HCT116 (cell line): ENCODE results near the gene SPON1. TPM values are rescaled to one million over a fixed set of nuclear protein-coding genes. Genes with fewer than 3 reads are reported as not detected.

Source experiments
- ATAC-seq: fragments of 200-7000 bp; cut with Tn5 transposase; 2 replicates; pipeline ENCODE4 v1.9.1; 2020; ENCODE audit warnings: mild to moderate bottlenecking, moderate library complexity
- BruUV-seq: library from RNA; stranded (reverse); fragments of 400-500 nt; replicated peaks from 2 replicates; lab custom pipeline; 2021; lab: Mats Ljungman, UMichigan
- CTCF ChIA-PET: fragments of 300-600 bp; sonication (Branson Sonifier 250); formaldehyde crosslinking; loops from one replicate; lab custom pipeline; 2021; ENCODE audit warnings: antibody characterized with exemption; lab: Charles Lee
- POLR2A ChIA-PET: fragments of 300-600, 350-600 bp; sonication (Branson Sonifier 250); formaldehyde crosslinking; loops from one replicate; lab custom pipeline; 2021; ENCODE audit warnings: antibody characterized with exemption; lab: Charles Lee
- RAD21 ChIA-PET, 2 experiments: fragments of 300-600 bp; sonication (Branson Sonifier 250); formaldehyde crosslinking; loops; one replicate each; lab custom pipeline; 2023; ENCODE audit warnings: low total read pairs in 2 of 2; ENCODE audit not compliant: uncharacterized antibody in 2 of 2, unreplicated experiment in 2 of 2, low non-redundant PET in 1 of 2; lab: Charles Lee
- DNase-seq: peaks from one replicate; pipeline ENCODE4 v3.0.0-alpha.2; 2010; ENCODE audit warnings: low read depth, low spot score
- H2AFZ ChIP-seq: fragments of 200-600 bp; shearing (Covaris generic), sonication (generic); 2 replicates; pipeline ENCODE4 v1.6.1; 2017; ENCODE audit warnings: low read depth, mixed run types, mixed read lengths, antibody characterized with exemption, low read length; ENCODE audit not compliant: poor library complexity, severe bottlenecking
- H3K27ac ChIP-seq: 2 replicates; pipeline ENCODE4 v1.5.1; 2012; ENCODE audit warnings: low read depth, low read length
- H3K27me3 ChIP-seq: fragments of 200-600 bp; sonication (generic); 2 replicates; pipeline ENCODE4 v1.6.1; 2016; ENCODE audit warnings: mixed run types, low read length, mixed read lengths; ENCODE audit not compliant: insufficient read depth
- H3K36me3 ChIP-seq, 2 experiments: fragments of 200-500 bp in 1 of 2; fragments of 200-600 bp in 1 of 2; sonication (Bioruptor generic) in 1 of 2; sonication (generic) in 1 of 2; 2 replicates each; pipeline versions ENCODE4 v1.5.1 to v1.6.1; 2014 to 2016; ENCODE audit warnings: low read length in 2 of 2, inconsistent platforms in 1 of 2, mixed read lengths in 1 of 2, mixed run types in 1 of 2; ENCODE audit not compliant: insufficient read depth in 2 of 2, control insufficient read depth in 1 of 2
- H3K4me1 ChIP-seq, 2 experiments: fragments of 200-600 bp in 1 of 2; sonication (generic) in 1 of 2; 2 replicates each; pipeline versions ENCODE4 v1.5.1 to v1.6.1; 2012 to 2017; ENCODE audit warnings: low read length in 2 of 2, inconsistent platforms in 1 of 2, mild to moderate bottlenecking in 1 of 2, mixed read lengths in 1 of 2, mixed run types in 1 of 2, moderate library complexity in 1 of 2; ENCODE audit not compliant: insufficient read depth in 2 of 2, control insufficient read depth in 1 of 2
- H3K4me2 ChIP-seq: fragments of 200-600 bp; sonication (generic); 2 replicates; pipeline ENCODE4 v1.6.1; 2017; ENCODE audit warnings: mixed run types, low read length, mixed read lengths
- H3K4me3 ChIP-seq, 2 experiments: fragments of 200-600 bp in 1 of 2; sonication (generic) in 1 of 2; replicated peaks in 1 of 2; 2 replicates each; pipeline ENCODE4 v1.5.1; 2011 to 2016; ENCODE audit warnings: low read length in 2 of 2, control low read depth in 1 of 2, low read depth in 1 of 2, mild to moderate bottlenecking in 1 of 2, mixed read lengths in 1 of 2, mixed run types in 1 of 2
- H3K79me2 ChIP-seq: fragments of 200-600 bp; sonication (generic); 2 replicates; pipeline ENCODE4 v1.6.1; 2017; ENCODE audit warnings: mild to moderate bottlenecking, mixed run types, low read length, moderate library complexity, mixed read lengths; ENCODE audit not compliant: insufficient read depth
- H3K9ac ChIP-seq: fragments of 200-600 bp; sonication (generic); 2 replicates; pipeline ENCODE4 v1.6.1; 2016; ENCODE audit warnings: low read length, mixed read lengths
- H3K9me2 ChIP-seq: fragments of 200-600 bp; sonication (generic), shearing (Covaris generic); 2 replicates; pipeline ENCODE4 v1.6.1; 2017; ENCODE audit warnings: mixed run types, mild to moderate bottlenecking, moderate library complexity; ENCODE audit not compliant: insufficient read depth
- H3K9me3 ChIP-seq, 2 experiments: fragments of 200-500 bp in 1 of 2; fragments of 200-600 bp in 1 of 2; sonication (Bioruptor generic) in 1 of 2; sonication (generic) in 1 of 2; 2 replicates each; pipeline ENCODE4 v1.6.1; 2014 to 2017; ENCODE audit warnings: low read length in 2 of 2, mixed read lengths in 2 of 2, inconsistent platforms in 1 of 2, low read depth in 1 of 2, mild to moderate bottlenecking in 1 of 2, mixed run types in 1 of 2, moderate library complexity in 1 of 2; ENCODE audit not compliant: control insufficient read depth in 1 of 2, insufficient read depth in 1 of 2
- H4K20me1 ChIP-seq: fragments of 200-600 bp; sonication (generic), shearing (Covaris generic); 2 replicates; pipeline ENCODE4 v1.6.1; 2017; ENCODE audit warnings: mixed run types, mild to moderate bottlenecking, moderate library complexity; ENCODE audit not compliant: insufficient read depth
- CBX3 ChIP-seq: IDR thresholded peaks from 2 replicates; pipeline ENCODE4 v1.6.1; 2012; ENCODE audit warnings: low read depth
- CEBPB ChIP-seq: IDR thresholded peaks from 2 replicates; pipeline ENCODE4 v1.6.1; 2012; ENCODE audit warnings: low read depth
- EZH2phosphoT487 ChIP-seq: fragments of 200-600 bp; IDR thresholded peaks from 2 replicates; pipeline ENCODE4 v1.6.1; 2018; ENCODE audit warnings: antibody characterized with exemption, borderline replicate concordance
- JUND ChIP-seq: IDR thresholded peaks from 2 replicates; pipeline ENCODE4 v1.6.1; 2012
- MAX ChIP-seq: IDR thresholded peaks from 2 replicates; pipeline ENCODE4 v1.6.1; 2012
- POLR2A ChIP-seq: IDR thresholded peaks from 2 replicates; pipeline ENCODE4 v1.7.0; 2011; ENCODE audit warnings: borderline replicate concordance; ENCODE audit not compliant: insufficient read depth, insufficient read length; ENCODE audit errors: extremely low read depth
- POLR2AphosphoS5 ChIP-seq: IDR thresholded peaks from 2 replicates; pipeline ENCODE4 v1.6.1; 2011; ENCODE audit warnings: mild to moderate bottlenecking, low read depth, low read length, moderate library complexity
- RAD21 ChIP-seq: IDR thresholded peaks from 2 replicates; pipeline ENCODE4 v1.6.1; 2012; ENCODE audit warnings: low read depth, mild to moderate bottlenecking
- REST ChIP-seq: IDR thresholded peaks from 2 replicates; pipeline ENCODE4 v1.6.1; 2012; ENCODE audit warnings: low read depth
- SIN3A ChIP-seq: IDR thresholded peaks from 2 replicates; pipeline ENCODE4 v1.6.1; 2012; ENCODE audit warnings: low read depth
- TCF7L2 ChIP-seq: IDR thresholded peaks from 2 replicates; pipeline ENCODE4 v1.7.0; 2011; ENCODE audit warnings: borderline replicate concordance, inconsistent platforms; ENCODE audit not compliant: insufficient read depth, insufficient read length; ENCODE audit errors: extremely low read depth
- ZFX ChIP-seq: fragments of 450-650 bp; IDR thresholded peaks from 2 replicates; pipeline ENCODE4 v1.6.1; 2017
- intact Hi-C: fragments of 100-400 bp; cut with micrococcal nuclease; formaldehyde crosslinking; loops from 2 replicates; pipeline ENCODE4 v1.10.0; 2022
- total RNA-seq: library from RNA; stranded (reverse); gene quantifications from one replicate; pipeline ENCODE4 v1.2.1, GENCODE V29; 2021; ENCODE audit not compliant: unreplicated experiment
- TF ChIP-seq, protein P1 (sequence below): IDR thresholded peaks from 2 replicates; pipeline ENCODE4 v1.6.1; 2011; ENCODE audit warnings: mild to moderate bottlenecking, low read length, moderate library complexity; ENCODE audit not compliant: insufficient replicate concordance; ENCODE audit errors: extremely low read depth
- TF ChIP-seq, protein P2 (sequence below), 3 experiments: fragments of 200-600 bp in 1 of 3; sonication (generic) in 1 of 3; IDR thresholded peaks in 2 of 3; conservative IDR thresholded peaks in 1 of 3; 2 replicates each; pipeline ENCODE4 v1.5.1; 2012 to 2017; ENCODE audit warnings: low read depth in 2 of 3, low read length in 2 of 3, antibody characterized with exemption in 1 of 3, borderline replicate concordance in 1 of 3, control low read depth in 1 of 3, mild to moderate bottlenecking in 1 of 3, mixed read lengths in 1 of 3, mixed run types in 1 of 3, moderate library complexity in 1 of 3; ENCODE audit not compliant: insufficient read depth in 1 of 3

SPON1 gene
- total RNA-seq, 1 experiment from 2014 or later = 0.17 TPM

GRCh38 chr11:13923716-13924650 is 38.5 kb upstream of the SPON1 start (continued):
- peak; percentile 13; the same call in 1 of the 2 replicates for TF ChIP-seq RAD21
- TF ChIP-seq POLR2A = no peak
- TF ChIP-seq CBX3 = peak; percentile 28; the same call in 1 of the 2 replicates
- TF ChIP-seq EZH2phosphoT487 = no peak
- TF ChIP-seq TCF7L2 = peak; percentile 69
- peak; percentile 67 for TF ChIP-seq JUND
- TF ChIP-seq, all 23 proteins: peak for 8

GRCh38 chr11:13924801-13925327 is 37.7 kb upstream of the SPON1 start:
- Histone ChIP-seq H3K4me3 (no peak overlapping the region), H3K9me3 (no peaks in the 10 kb centered on the region), H3K27ac (no peak overlapping the region), H2AFZ (no peak overlapping the region), H3K9ac (no peak overlapping the region), H3K9me2 (no peaks in the 10 kb centered on the region), H3K27me3 (no peaks in the 10 kb centered on the region), H3K4me2 (peak overlapping the region; percentile 70; the same call in 1 of the 2 replicates), H3K4me1 (peaks cover 14 to 42% of the 10 kb centered on the region in 2 experiments)
- no peak for ATAC-seq
- POLR2A ChIA-PET = no interaction called here
- intact Hi-C loops = loop anchor here (5.0 kb wide), 1 partner anchor 53 kb away; no protein-coding TSS in a partner anchor
- TF ChIP-seq ZFX = no peak
- no peak for TF ChIP-seq JUND
- no peak for TF ChIP-seq REST
- TF ChIP-seq EZH2phosphoT487 = no peak
- no peak for TF ChIP-seq POLR2AphosphoS5
- TF ChIP-seq, protein P1, sequence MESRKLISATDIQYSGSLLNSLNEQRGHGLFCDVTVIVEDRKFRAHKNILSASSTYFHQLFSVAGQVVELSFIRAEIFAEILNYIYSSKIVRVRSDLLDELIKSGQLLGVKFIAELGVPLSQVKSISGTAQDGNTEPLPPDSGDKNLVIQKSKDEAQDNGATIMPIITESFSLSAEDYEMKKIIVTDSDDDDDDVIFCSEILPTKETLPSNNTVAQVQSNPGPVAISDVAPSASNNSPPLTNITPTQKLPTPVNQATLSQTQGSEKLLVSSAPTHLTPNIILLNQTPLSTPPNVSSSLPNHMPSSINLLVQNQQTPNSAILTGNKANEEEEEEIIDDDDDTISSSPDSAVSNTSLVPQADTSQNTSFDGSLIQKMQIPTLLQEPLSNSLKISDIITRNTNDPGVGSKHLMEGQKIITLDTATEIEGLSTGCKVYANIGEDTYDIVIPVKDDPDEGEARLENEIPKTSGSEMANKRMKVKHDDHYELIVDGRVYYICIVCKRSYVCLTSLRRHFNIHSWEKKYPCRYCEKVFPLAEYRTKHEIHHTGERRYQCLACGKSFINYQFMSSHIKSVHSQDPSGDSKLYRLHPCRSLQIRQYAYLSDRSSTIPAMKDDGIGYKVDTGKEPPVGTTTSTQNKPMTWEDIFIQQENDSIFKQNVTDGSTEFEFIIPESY = no peak
- no peak for TF ChIP-seq CEBPB
- TF ChIP-seq SIN3A = no peak
- TF ChIP-seq, protein P2, sequence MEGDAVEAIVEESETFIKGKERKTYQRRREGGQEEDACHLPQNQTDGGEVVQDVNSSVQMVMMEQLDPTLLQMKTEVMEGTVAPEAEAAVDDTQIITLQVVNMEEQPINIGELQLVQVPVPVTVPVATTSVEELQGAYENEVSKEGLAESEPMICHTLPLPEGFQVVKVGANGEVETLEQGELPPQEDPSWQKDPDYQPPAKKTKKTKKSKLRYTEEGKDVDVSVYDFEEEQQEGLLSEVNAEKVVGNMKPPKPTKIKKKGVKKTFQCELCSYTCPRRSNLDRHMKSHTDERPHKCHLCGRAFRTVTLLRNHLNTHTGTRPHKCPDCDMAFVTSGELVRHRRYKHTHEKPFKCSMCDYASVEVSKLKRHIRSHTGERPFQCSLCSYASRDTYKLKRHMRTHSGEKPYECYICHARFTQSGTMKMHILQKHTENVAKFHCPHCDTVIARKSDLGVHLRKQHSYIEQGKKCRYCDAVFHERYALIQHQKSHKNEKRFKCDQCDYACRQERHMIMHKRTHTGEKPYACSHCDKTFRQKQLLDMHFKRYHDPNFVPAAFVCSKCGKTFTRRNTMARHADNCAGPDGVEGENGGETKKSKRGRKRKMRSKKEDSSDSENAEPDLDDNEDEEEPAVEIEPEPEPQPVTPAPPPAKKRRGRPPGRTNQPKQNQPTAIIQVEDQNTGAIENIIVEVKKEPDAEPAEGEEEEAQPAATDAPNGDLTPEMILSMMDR (IDR thresholded peaks at IDR 0.05 in 2 of 3, conservative IDR thresholded peaks at IDR 0.05 in 1 of 3; ENCODE audit: borderline replicate concordance in 1 of 3, insufficient read depth in 1 of 3, low read depth in 2 of 3, low read length in 2 of 3) = no peak
- TF ChIP-seq MAX = no peak
- TF ChIP-seq, all 23 proteins: peak for 0
- CTCF ChIA-PET = no interaction called here
- no peaks in the 10 kb centered on the region for H3K36me3 ChIP-seq
- DNase-seq = no peak
- H4K20me1 ChIP-seq = no peaks in the 10 kb centered on the region
- no TSS peak for BruUV-seq
- RAD21 ChIA-PET = no interaction called here
- no peaks in the 10 kb centered on the region for H3K79me2 ChIP-seq
